ENCODE data around the gene PGAP2. TPM values are rescaled to one million over a fixed set of nuclear protein-coding genes. Genes with fewer than 3 reads are reported as not detected.

The PGAP2 gene
- total and polyA plus RNA-seq, 2 experiments from 2014 or later, result 39.3 to 43.2 TPM

GRCh38 chr11:3823762-3824506, 15.6 kb downstream of the PGAP2 start (continued):
- TF ChIP-seq, protein P1, sequence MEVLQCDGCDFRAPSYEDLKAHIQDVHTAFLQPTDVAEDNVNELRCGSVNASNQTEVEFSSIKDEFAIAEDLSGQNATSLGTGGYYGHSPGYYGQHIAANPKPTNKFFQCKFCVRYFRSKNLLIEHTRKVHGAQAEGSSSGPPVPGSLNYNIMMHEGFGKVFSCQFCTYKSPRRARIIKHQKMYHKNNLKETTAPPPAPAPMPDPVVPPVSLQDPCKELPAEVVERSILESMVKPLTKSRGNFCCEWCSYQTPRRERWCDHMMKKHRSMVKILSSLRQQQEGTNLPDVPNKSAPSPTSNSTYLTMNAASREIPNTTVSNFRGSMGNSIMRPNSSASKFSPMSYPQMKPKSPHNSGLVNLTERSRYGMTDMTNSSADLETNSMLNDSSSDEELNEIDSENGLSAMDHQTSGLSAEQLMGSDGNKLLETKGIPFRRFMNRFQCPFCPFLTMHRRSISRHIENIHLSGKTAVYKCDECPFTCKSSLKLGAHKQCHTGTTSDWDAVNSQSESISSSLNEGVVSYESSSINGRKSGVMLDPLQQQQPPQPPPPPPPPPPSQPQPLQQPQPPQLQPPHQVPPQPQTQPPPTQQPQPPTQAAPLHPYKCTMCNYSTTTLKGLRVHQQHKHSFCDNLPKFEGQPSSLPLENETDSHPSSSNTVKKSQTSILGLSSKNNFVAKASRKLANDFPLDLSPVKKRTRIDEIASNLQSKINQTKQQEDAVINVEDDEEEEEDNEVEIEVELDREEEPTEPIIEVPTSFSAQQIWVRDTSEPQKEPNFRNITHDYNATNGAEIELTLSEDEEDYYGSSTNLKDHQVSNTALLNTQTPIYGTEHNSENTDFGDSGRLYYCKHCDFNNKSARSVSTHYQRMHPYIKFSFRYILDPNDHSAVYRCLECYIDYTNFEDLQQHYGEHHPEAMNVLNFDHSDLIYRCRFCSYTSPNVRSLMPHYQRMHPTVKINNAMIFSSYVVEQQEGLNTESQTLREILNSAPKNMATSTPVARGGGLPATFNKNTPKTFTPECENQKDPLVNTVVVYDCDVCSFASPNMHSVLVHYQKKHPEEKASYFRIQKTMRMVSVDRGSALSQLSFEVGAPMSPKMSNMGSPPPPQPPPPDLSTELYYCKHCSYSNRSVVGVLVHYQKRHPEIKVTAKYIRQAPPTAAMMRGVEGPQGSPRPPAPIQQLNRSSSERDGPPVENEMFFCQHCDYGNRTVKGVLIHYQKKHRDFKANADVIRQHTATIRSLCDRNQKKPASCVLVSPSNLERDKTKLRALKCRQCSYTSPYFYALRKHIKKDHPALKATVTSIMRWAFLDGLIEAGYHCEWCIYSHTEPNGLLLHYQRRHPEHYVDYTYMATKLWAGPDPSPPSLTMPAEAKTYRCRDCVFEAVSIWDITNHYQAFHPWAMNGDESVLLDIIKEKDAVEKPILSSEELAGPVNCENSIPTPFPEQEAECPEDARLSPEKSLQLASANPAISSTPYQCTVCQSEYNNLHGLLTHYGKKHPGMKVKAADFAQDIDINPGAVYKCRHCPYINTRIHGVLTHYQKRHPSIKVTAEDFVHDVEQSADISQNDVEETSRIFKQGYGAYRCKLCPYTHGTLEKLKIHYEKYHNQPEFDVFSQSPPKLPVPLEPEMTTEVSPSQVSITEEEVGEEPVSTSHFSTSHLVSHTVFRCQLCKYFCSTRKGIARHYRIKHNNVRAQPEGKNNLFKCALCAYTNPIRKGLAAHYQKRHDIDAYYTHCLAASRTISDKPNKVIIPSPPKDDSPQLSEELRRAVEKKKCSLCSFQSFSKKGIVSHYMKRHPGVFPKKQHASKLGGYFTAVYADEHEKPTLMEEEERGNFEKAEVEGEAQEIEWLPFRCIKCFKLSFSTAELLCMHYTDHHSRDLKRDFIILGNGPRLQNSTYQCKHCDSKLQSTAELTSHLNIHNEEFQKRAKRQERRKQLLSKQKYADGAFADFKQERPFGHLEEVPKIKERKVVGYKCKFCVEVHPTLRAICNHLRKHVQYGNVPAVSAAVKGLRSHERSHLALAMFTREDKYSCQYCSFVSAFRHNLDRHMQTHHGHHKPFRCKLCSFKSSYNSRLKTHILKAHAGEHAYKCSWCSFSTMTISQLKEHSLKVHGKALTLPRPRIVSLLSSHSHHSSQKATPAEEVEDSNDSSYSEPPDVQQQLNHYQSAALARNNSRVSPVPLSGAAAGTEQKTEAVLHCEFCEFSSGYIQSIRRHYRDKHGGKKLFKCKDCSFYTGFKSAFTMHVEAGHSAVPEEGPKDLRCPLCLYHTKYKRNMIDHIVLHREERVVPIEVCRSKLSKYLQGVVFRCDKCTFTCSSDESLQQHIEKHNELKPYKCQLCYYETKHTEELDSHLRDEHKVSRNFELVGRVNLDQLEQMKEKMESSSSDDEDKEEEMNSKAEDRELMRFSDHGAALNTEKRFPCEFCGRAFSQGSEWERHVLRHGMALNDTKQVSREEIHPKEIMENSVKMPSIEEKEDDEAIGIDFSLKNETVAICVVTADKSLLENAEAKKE (CRISPR knock-in tag; IDR thresholded peaks at IDR 0.05), result no peak
- TF ChIP-seq REST (IDR thresholded peaks at IDR 0.05; ENCODE audit: unreplicated experiment), result no peak
- TF ChIP-seq, protein P2, sequence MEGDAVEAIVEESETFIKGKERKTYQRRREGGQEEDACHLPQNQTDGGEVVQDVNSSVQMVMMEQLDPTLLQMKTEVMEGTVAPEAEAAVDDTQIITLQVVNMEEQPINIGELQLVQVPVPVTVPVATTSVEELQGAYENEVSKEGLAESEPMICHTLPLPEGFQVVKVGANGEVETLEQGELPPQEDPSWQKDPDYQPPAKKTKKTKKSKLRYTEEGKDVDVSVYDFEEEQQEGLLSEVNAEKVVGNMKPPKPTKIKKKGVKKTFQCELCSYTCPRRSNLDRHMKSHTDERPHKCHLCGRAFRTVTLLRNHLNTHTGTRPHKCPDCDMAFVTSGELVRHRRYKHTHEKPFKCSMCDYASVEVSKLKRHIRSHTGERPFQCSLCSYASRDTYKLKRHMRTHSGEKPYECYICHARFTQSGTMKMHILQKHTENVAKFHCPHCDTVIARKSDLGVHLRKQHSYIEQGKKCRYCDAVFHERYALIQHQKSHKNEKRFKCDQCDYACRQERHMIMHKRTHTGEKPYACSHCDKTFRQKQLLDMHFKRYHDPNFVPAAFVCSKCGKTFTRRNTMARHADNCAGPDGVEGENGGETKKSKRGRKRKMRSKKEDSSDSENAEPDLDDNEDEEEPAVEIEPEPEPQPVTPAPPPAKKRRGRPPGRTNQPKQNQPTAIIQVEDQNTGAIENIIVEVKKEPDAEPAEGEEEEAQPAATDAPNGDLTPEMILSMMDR (conservative IDR thresholded peaks at IDR 0.05; ENCODE audit: low read depth in 2 of 2), result no peak
- TF ChIP-seq CREB1 (CRISPR knock-in tag; IDR thresholded peaks at IDR 0.05; ENCODE audit: low read depth), result no peak
- TF ChIP-seq JUNB (IDR thresholded peaks at IDR 0.05; ENCODE audit: unreplicated experiment), result no peak
- TF ChIP-seq NANOG (IDR thresholded peaks at IDR 0.05; ENCODE audit: borderline replicate concordance), result no peak
- TF ChIP-seq EZH2phosphoT487 (IDR thresholded peaks at IDR 0.05; ENCODE audit: unreplicated experiment), result no peak
- TF ChIP-seq STAT1 (IDR thresholded peaks at IDR 0.05; ENCODE audit: unreplicated experiment), result no peak
- TF ChIP-seq ZNF331 (CRISPR knock-in tag; IDR thresholded peaks at IDR 0.05; ENCODE audit: low read depth), result no peak
